CD4-positive, alpha-beta T cell (primary cell): ENCODE results near the gene COL23A1. TPM values are rescaled to one million over a fixed set of nuclear protein-coding genes. Genes with fewer than 3 reads are reported as not detected.

ENCODE experiments used
- ATAC-seq: fragments of 200-7000 bp; cut with Tn5 transposase; one replicate; pipeline ENCODE4 v1.10.0; 2022; ENCODE audit warnings: mild to moderate bottlenecking; ENCODE audit not compliant: poor library complexity
- CTCF ChIA-PET: fragments of 350-600 bp; sonication (Branson Sonifier 250); formaldehyde crosslinking; loops from one replicate; lab custom pipeline; 2021; ENCODE audit warnings: antibody characterized with exemption, inconsistent platforms; lab: Charles Lee
- POLR2A ChIA-PET: fragments of 350-600 bp; sonication (Branson Sonifier 250); formaldehyde crosslinking; loops from one replicate; lab custom pipeline; 2021; ENCODE audit warnings: antibody characterized with exemption, inconsistent platforms; lab: Charles Lee
- DNase-seq, 14 experiments: peaks; one replicate each; pipeline ENCODE4 v3.0.0-alpha.2; 2013 to 2020; ENCODE audit warnings: mixed read lengths in 2 of 14
- H3K27ac ChIP-seq, 2 donors: one replicate each; pipeline versions ENCODE4 v1.5.1 to v1.7.0; 2013; ENCODE audit warnings: low read length in 2 of 2, low read depth in 1 of 2, mild to moderate bottlenecking in 1 of 2
- H3K27me3 ChIP-seq, 2 experiments: 1 replicate in 1 of 2; 2 replicates in 1 of 2; pipeline versions ENCODE4 v1.6.1 to v1.7.0; 2013; ENCODE audit warnings: low read length in 2 of 2, control low read depth in 1 of 2, mild to moderate bottlenecking in 1 of 2, moderate library complexity in 1 of 2; ENCODE audit not compliant: insufficient read depth in 2 of 2, control insufficient read depth in 1 of 2
- H3K36me3 ChIP-seq: one replicate; pipeline ENCODE4 v1.6.1; 2013; ENCODE audit warnings: low read length, control low read depth; ENCODE audit not compliant: insufficient read depth
- H3K4me1 ChIP-seq: one replicate; pipeline ENCODE4 v1.6.1; 2013; ENCODE audit warnings: low read length, control low read depth; ENCODE audit not compliant: insufficient read depth
- H3K4me3 ChIP-seq: one replicate; pipeline ENCODE4 v1.5.1; 2013; ENCODE audit warnings: mild to moderate bottlenecking, low read length, moderate library complexity
- H3K9me3 ChIP-seq, 2 experiments: 1 replicate in 1 of 2; 2 replicates in 1 of 2; pipeline versions ENCODE4 v1.6.1 to v1.7.0; 2013; ENCODE audit warnings: low read length in 2 of 2, mild to moderate bottlenecking in 2 of 2, control low read depth in 1 of 2, moderate library complexity in 1 of 2; ENCODE audit not compliant: control insufficient read depth in 1 of 2, insufficient read depth in 1 of 2
- H3K27ac Mint-ChIP-seq: one replicate; pipeline ENCODE4 v1.8.0; 2020; ENCODE audit warnings: mixed read lengths
- H3K27me3 Mint-ChIP-seq: one replicate; pipeline ENCODE4 v1.8.0; 2021; ENCODE audit warnings: mixed read lengths
- H3K36me3 Mint-ChIP-seq: one replicate; pipeline ENCODE4 v1.8.0; 2021; ENCODE audit warnings: low read depth, mixed read lengths
- H3K4me1 Mint-ChIP-seq: one replicate; pipeline ENCODE4 v1.8.0; 2021; ENCODE audit warnings: low read depth, mixed read lengths
- H3K4me3 Mint-ChIP-seq: one replicate; pipeline ENCODE4 v1.8.0; 2020; ENCODE audit warnings: mild to moderate bottlenecking, mixed read lengths
- H3K9me3 Mint-ChIP-seq: one replicate; pipeline ENCODE4 v1.8.0; 2020; ENCODE audit warnings: mixed read lengths
- CTCF ChIP-seq: fragments of 200-600 bp; IDR thresholded peaks from one replicate; pipeline ENCODE4 v1.8.0; 2022; ENCODE audit warnings: antibody characterized with exemption, mild to moderate bottlenecking
- intact Hi-C, 2 experiments: fragments of 100-400 bp; cut with DNase I in 1 of 2; cut with micrococcal nuclease in 1 of 2; formaldehyde crosslinking; loops; one replicate each; pipeline versions ENCODE4 v1.15.1 to v1.9.0; 2023 to 2025; cut with DNase I, micrococcal nuclease
- total RNA-seq, 174 experiments: library from RNA in 2 of 174; stranded (reverse) in 2 of 174; gene quantifications; one replicate each; pipeline ENCODE4 v1.2.3 and lab custom pipeline; 2021 to 2026

COL23A1 gene
- total RNA-seq, 2 experiments from 2014 or later = not detected

- H3K4me1 Mint-ChIP-seq = no peaks in the 10 kb centered on the region
- H3K27ac Mint-ChIP-seq = no peak overlapping the region
- CTCF ChIA-PET = no interaction called here
- Histone ChIP-seq H3K9me3 (peaks cover 0 to 9% of the 10 kb centered on the region in 2 experiments), H3K27me3 (peaks cover 19 to 25% of the 10 kb centered on the region in 2 experiments), H3K36me3 (peaks cover under 1% of the 10 kb centered on the region), H3K4me3 (no peak overlapping the region), H3K27ac (no peak overlapping the region), H3K4me1 (peaks cover under 1% of the 10 kb centered on the region)
- POLR2A ChIA-PET = no interaction called here
- no peak overlapping the region for H3K4me3 Mint-ChIP-seq
- no peaks in the 10 kb centered on the region for H3K36me3 Mint-ChIP-seq
- H3K27me3 Mint-ChIP-seq = peaks cover 51% of the 10 kb centered on the region
- DNase-seq = no peak
- no peak for TF ChIP-seq CTCF
- intact Hi-C loops = loop anchor here in 1 of 2 experiments (10.0 kb wide), 1 partner anchor 346 kb away; the partner anchor contains the start of gene PHYKPL
- H3K9me3 Mint-ChIP-seq = no peaks in the 10 kb centered on the region
- ATAC-seq = no peak
These were observed 9.8 kb downstream of the COL23A1 start for GRCh38 chr5:178580271-178580955.

- no peak for TF ChIP-seq CTCF
- ChIA-PET CTCF (no interaction called here), POLR2A (no interaction called here)
- Mint-ChIP-seq H3K36me3 (no peaks in the 10 kb centered on the region), H3K27ac (no peak overlapping the region), H3K27me3 (peaks cover 57% of the 10 kb centered on the region), H3K4me3 (no peak overlapping the region), H3K4me1 (no peaks in the 10 kb centered on the region), H3K9me3 (no peaks in the 10 kb centered on the region)
- ATAC-seq = no peak
- no peak overlapping the region for H3K27ac ChIP-seq
- peaks cover 0 to 7% of the 10 kb centered on the region in 2 experiments for H3K9me3 ChIP-seq
- H3K4me1 ChIP-seq = no peaks in the 10 kb centered on the region
- H3K4me3 ChIP-seq = no peak overlapping the region
- peaks cover 23 to 30% of the 10 kb centered on the region in 2 experiments for H3K27me3 ChIP-seq
- intact Hi-C loops = no loop called here
- H3K36me3 ChIP-seq = no peaks in the 10 kb centered on the region
- DNase-seq = no peak
These were observed 12.2 kb downstream of the COL23A1 start for GRCh38 chr5:178577944-178578343.

GRCh38 chr5:178577376-178577839 lies 12.8 kb downstream of the COL23A1 start:
- Mint-ChIP-seq H3K27ac (no peak overlapping the region), H3K36me3 (no peaks in the 10 kb centered on the region), H3K4me3 (no peak overlapping the region), H3K4me1 (no peaks in the 10 kb centered on the region), H3K27me3 (peaks cover 60% of the 10 kb centered on the region), H3K9me3 (no peaks in the 10 kb centered on the region)
- Histone ChIP-seq H3K9me3 (peaks cover 0 to 7% of the 10 kb centered on the region in 2 experiments), H3K36me3 (no peaks in the 10 kb centered on the region), H3K4me3 (no peak overlapping the region), H3K27me3 (peaks cover 23 to 30% of the 10 kb centered on the region in 2 experiments), H3K27ac (no peak overlapping the region), H3K4me1 (no peaks in the 10 kb centered on the region)
- ATAC-seq = no peak
- TF ChIP-seq CTCF = no peak
- CTCF ChIA-PET = no interaction called here
- intact Hi-C loops = no loop called here
- POLR2A ChIA-PET = no interaction called here
- no peak for DNase-seq
